IMR-90 (cell line): ENCODE measurements around the gene CCDC185. TPM values are rescaled to one million over a fixed set of nuclear protein-coding genes. Genes with fewer than 3 reads are reported as not detected.

ENCODE experiments used
- ATAC-seq: fragments of 200-7000 bp; cut with Tn5 transposase; 2 replicates; pipeline ENCODE4 v1.9.1; 2020; ENCODE audit warnings: low read depth, mild to moderate bottlenecking, moderate library complexity
- BruUV-seq: library from RNA; stranded (reverse); fragments of 400-500 nt; replicated peaks from 2 replicates; lab custom pipeline; 2021; lab: Mats Ljungman, UMichigan
- CTCF ChIA-PET: fragments of 300-600 bp; formaldehyde crosslinking; extraction: SDS; loops from one replicate; lab custom pipeline; 2021; ENCODE audit warnings: antibody characterized with exemption; lab: Yijun Ruan, JAX
- POLR2A ChIA-PET: fragments of 300-600 bp; sonication (Branson Sonifier 250); formaldehyde crosslinking; loops from one replicate; lab custom pipeline; 2022; ENCODE audit warnings: antibody characterized with exemption; ENCODE audit not compliant: unreplicated experiment; lab: Charles Lee
- DNase-seq: peaks from one replicate; pipeline ENCODE4 v3.0.0; 2013
- H2AFZ ChIP-seq: replicated peaks from 2 replicates; pipeline ENCODE3; 2013; ENCODE audit warnings: low read length, mild to moderate bottlenecking; ENCODE audit not compliant: poor library complexity
- H2AK5ac ChIP-seq: 2 replicates; pipeline ENCODE4 v1.6.1; 2013; ENCODE audit warnings: low read depth, low read length, inconsistent platforms
- H2AK9ac ChIP-seq: replicated peaks from 2 replicates; pipeline ENCODE3; 2013; ENCODE audit warnings: mild to moderate bottlenecking, low read depth, low read length, moderate library complexity; ENCODE audit not compliant: poor library complexity
- H2BK120ac ChIP-seq: 2 replicates; pipeline ENCODE4 v1.6.1; 2013; ENCODE audit warnings: low read depth, low read length, inconsistent platforms
- H2BK15ac ChIP-seq: 3 replicates; pipeline ENCODE4 v1.6.1; 2013; ENCODE audit warnings: low read depth, low read length, inconsistent platforms
- H2BK20ac ChIP-seq: 2 replicates; pipeline ENCODE4 v1.6.1; 2013; ENCODE audit warnings: low read depth, mild to moderate bottlenecking, inconsistent platforms, low read length, moderate library complexity
- H2BK5ac ChIP-seq: 2 replicates; pipeline ENCODE4 v1.6.1; 2013; ENCODE audit warnings: mild to moderate bottlenecking, low read depth, low read length, inconsistent platforms; ENCODE audit not compliant: poor library complexity, severe bottlenecking
- H3K14ac ChIP-seq: replicated peaks from 2 replicates; pipeline ENCODE4 v1.6.1; 2013; ENCODE audit warnings: low read depth, low read length, inconsistent platforms
- H3K18ac ChIP-seq: 2 replicates; pipeline ENCODE4 v1.6.1; 2013; ENCODE audit warnings: low read depth, low read length, control low read depth
- H3K23ac ChIP-seq: 2 replicates; pipeline ENCODE4 v1.6.1; 2013; ENCODE audit warnings: low read depth, low read length, inconsistent platforms
- H3K27ac ChIP-seq: 2 replicates; pipeline ENCODE4 v1.5.1; 2013; ENCODE audit warnings: mild to moderate bottlenecking, control low read depth, low read length; ENCODE audit not compliant: insufficient read depth
- H3K27me3 ChIP-seq: 2 replicates; pipeline ENCODE4 v1.6.1; 2013; ENCODE audit warnings: low read length; ENCODE audit not compliant: control insufficient read depth, insufficient read depth
- H3K36me3 ChIP-seq: 2 replicates; pipeline ENCODE4 v1.6.1; 2013; ENCODE audit warnings: low read length, mixed read lengths; ENCODE audit not compliant: control insufficient read depth, insufficient read depth
- H3K4ac ChIP-seq: 2 replicates; pipeline ENCODE4 v1.6.1; 2013; ENCODE audit warnings: low read depth, low read length, inconsistent platforms
- H3K4me1 ChIP-seq: 2 replicates; pipeline ENCODE4 v1.6.1; 2013; ENCODE audit warnings: low read length, mixed read lengths; ENCODE audit not compliant: control insufficient read depth, insufficient read depth
- H3K4me2 ChIP-seq: 2 replicates; pipeline ENCODE4 v1.6.1; 2013; ENCODE audit warnings: low read depth, mild to moderate bottlenecking, control low read depth, low read length, moderate library complexity
- H3K4me3 ChIP-seq: 2 replicates; pipeline ENCODE4 v1.5.1; 2013; ENCODE audit warnings: low read depth, mild to moderate bottlenecking, control low read depth, low read length, moderate library complexity; ENCODE audit not compliant: insufficient read depth
- H3K56ac ChIP-seq: 2 replicates; pipeline ENCODE4 v1.6.1; 2013; ENCODE audit warnings: low read length, inconsistent platforms; ENCODE audit not compliant: insufficient read depth; ENCODE audit errors: extremely low read depth
- H3K79me1 ChIP-seq, 2 experiments: 2 replicates each; pipeline ENCODE4 v1.6.1; 2013; ENCODE audit warnings: low read length in 2 of 2, inconsistent platforms in 1 of 2, low read depth in 1 of 2
- H3K9ac ChIP-seq: 2 replicates; pipeline ENCODE4 v1.6.1; 2013; ENCODE audit warnings: low read depth, low read length, control low read depth
- H3K9me1 ChIP-seq: 2 replicates; pipeline ENCODE4 v1.6.1; 2013; ENCODE audit warnings: low read length, inconsistent platforms; ENCODE audit not compliant: insufficient read depth
- H3K9me3 ChIP-seq: 2 replicates; pipeline ENCODE4 v1.6.1; 2013; ENCODE audit warnings: low read length; ENCODE audit not compliant: control insufficient read depth, insufficient read depth
- H4K20me1 ChIP-seq: 2 replicates; pipeline ENCODE4 v1.6.1; 2013; ENCODE audit warnings: low read length, inconsistent platforms; ENCODE audit not compliant: insufficient read depth
- H4K5ac ChIP-seq: 2 replicates; pipeline ENCODE4 v1.6.1; 2013; ENCODE audit warnings: mild to moderate bottlenecking, low read depth, low read length, control low read depth
- H4K8ac ChIP-seq, 2 experiments: 2 replicates each; pipeline ENCODE4 v1.6.1; 2013; ENCODE audit warnings: low read depth in 2 of 2, low read length in 2 of 2, control low read depth in 1 of 2, inconsistent platforms in 1 of 2
- H4K91ac ChIP-seq: 2 replicates; pipeline ENCODE4 v1.6.1; 2013; ENCODE audit warnings: low read depth, low read length, inconsistent platforms; ENCODE audit not compliant: insufficient read depth
- CTCF ChIP-seq: conservative IDR thresholded peaks from 2 replicates; pipeline ENCODE4 v1.5.1; 2012; ENCODE audit warnings: mild to moderate bottlenecking, low read depth, low read length, improper control_type of control experiment
- MXI1 ChIP-seq: IDR thresholded peaks from 2 replicates; pipeline ENCODE4 v1.6.1; 2012; ENCODE audit warnings: low read depth, mild to moderate bottlenecking, low read length, moderate library complexity, borderline replicate concordance
- RCOR1 ChIP-seq: IDR thresholded peaks from 2 replicates; pipeline ENCODE4 v1.6.1; 2012; ENCODE audit warnings: mild to moderate bottlenecking, low read length, improper control_type of control experiment; ENCODE audit not compliant: insufficient replicate concordance
- USF2 ChIP-seq: fragments of 150-350 bp; IDR thresholded peaks from 2 replicates; pipeline ENCODE4 v1.6.1; 2017; ENCODE audit warnings: mild to moderate bottlenecking, antibody characterized with exemption, low read length, low read depth
- WGBS, 2 experiments: methylation state at CpG; one replicate each; pipeline versions ENCODE4 v1.1.5 to v1.1.7; 2013; ENCODE audit warnings: missing lambda C conversion rate in 2 of 2; ENCODE audit not compliant: insufficient read length in 1 of 2; ENCODE audit errors: extremely low coverage in 2 of 2; 5-methylcytosine and 5-hydroxymethylcytosine counted together
- dilution Hi-C: fragments of 300-500 bp; cut with HindIII; formaldehyde crosslinking; loops from one replicate; pipeline ENCODE4 v1.14.3; 2018; ENCODE audit warnings: low sequenced_read_pairs; ENCODE audit not compliant: unreplicated experiment
- in situ Hi-C: fragments of 300-500 bp; cut with MboI; formaldehyde crosslinking; loops from 3 replicates; pipeline ENCODE4 v1.14.3; 2019; ENCODE audit warnings: low sequenced_read_pairs, inconsistent platforms, mixed read lengths
- intact Hi-C: fragments of 100-400 bp; cut with micrococcal nuclease; formaldehyde crosslinking; loops from 2 replicates; pipeline ENCODE4 v1.10.0; 2022
- polyA plus RNA-seq, 3 experiments: library from polyadenylated mRNA; depleted of rRNA; stranded (reverse); fragments of >200 nt; gene quantifications; 2 replicates each; pipeline ENCODE4 v1.2.3, GENCODE V29; 2012; ENCODE audit warnings: low replicate concordance in 1 of 3
- total RNA-seq: library from RNA; depleted of rRNA; stranded (reverse); fragments of >200 nt; gene quantifications from 2 replicates; pipeline ENCODE4 v1.2.3, GENCODE V29; 2012

CCDC185 gene
- total and polyA plus RNA-seq, 2 of the 4 experiments (the other 2 are of a cell fraction), result not detected

- H2AK5ac ChIP-seq, result no peak overlapping the region
- CTCF ChIA-PET, result no interaction called here
- in situ Hi-C loops (no loop called here), dilution Hi-C loops (no loop called here), intact Hi-C loops (no loop called here)
- no peak overlapping the region for H2BK20ac ChIP-seq
- no peak overlapping the region for H4K91ac ChIP-seq
- no TSS peak for BruUV-seq
- no peak overlapping the region for H3K23ac ChIP-seq
- no peak overlapping the region for H3K18ac ChIP-seq
- no peak overlapping the region for H4K5ac ChIP-seq
- TF ChIP-seq MXI1 (no peak), CTCF (no peak), RCOR1 (no peak), USF2 (no peak)
- DNase-seq, result no peak
- H3K4me1 ChIP-seq, result no peaks in the 10 kb centered on the region; the same call in 1 of the 2 replicates
- H3K4me2 ChIP-seq, result no peak overlapping the region
- no peaks in the 10 kb centered on the region for H3K36me3 ChIP-seq
- H2BK15ac ChIP-seq, result no peak overlapping the region
- H3K79me1 ChIP-seq, result no peaks in the 10 kb centered on the region
- H2AK9ac ChIP-seq, result no peak overlapping the region
- no peak overlapping the region for H3K27ac ChIP-seq
- POLR2A ChIA-PET, result no interaction called here
- H3K56ac ChIP-seq, result no peak overlapping the region
- no peak overlapping the region for H2BK120ac ChIP-seq
- no peak overlapping the region for H4K8ac ChIP-seq
- peaks cover 2% of the 10 kb centered on the region; the same call in 1 of the 2 replicates for H3K9me3 ChIP-seq
- no peaks in the 10 kb centered on the region for H4K20me1 ChIP-seq
- no peak overlapping the region for H3K4ac ChIP-seq
- no peaks in the 10 kb centered on the region for H3K9me1 ChIP-seq
- no peak overlapping the region for H2AFZ ChIP-seq
- no peak overlapping the region for H3K4me3 ChIP-seq
- H3K9ac ChIP-seq, result no peak overlapping the region
- no peak for ATAC-seq
- no peak overlapping the region for H2BK5ac ChIP-seq
- H3K27me3 ChIP-seq, result peaks cover 9% of the 10 kb centered on the region
- H3K14ac ChIP-seq, result no peak overlapping the region
- no CpG with 5 or more reads among the region's 1 CpG for whole genome bisulfite sequencing, 2 experiments
Measured at GRCh38 chr1:223430236-223430635, 37.0 kb downstream of the CCDC185 start.
